Measurements from ENCODE around the gene STK24. TPM values are rescaled to one million over a fixed set of nuclear protein-coding genes. Genes with fewer than 3 reads are reported as not detected.

Gene STK24
- polyA plus RNA-seq, 3 donors: 14.2 to 59.8 (median 28.9) TPM

GRCh38 chr13:98544104-98544710 is 32.7 kb downstream of the STK24 start:
- H3K27ac Mint-ChIP-seq: peak overlapping the region in 2 of 7 donors; percentile 23 to 45
- Histone ChIP-seq H3K36me3 (replicated peaks in 1 of 2; ENCODE audit: control insufficient read depth in 1 of 2, insufficient read depth in 2 of 2, low read length in 2 of 2) (peaks cover 0 to 10% of the 10 kb centered on the region in 2 donors), H2AFZ (ENCODE audit: insufficient read depth, low read depth, low read length, poor library complexity, severe bottlenecking) (no peak overlapping the region), H3K9me3 (replicated peaks in 1 of 2; ENCODE audit: control insufficient read depth in 1 of 2, insufficient read depth in 1 of 2, low read length in 2 of 2) (peaks cover 2% of the 10 kb centered on the region in 2 donors), H3K79me2 (ENCODE audit: insufficient read depth, low read length) (peaks cover 96% of the 10 kb centered on the region), H3K4me3 (replicated peaks in 1 of 3; ENCODE audit: low read depth in 2 of 3, low read length in 3 of 3) (no peak overlapping the region), H3K27me3 (ENCODE audit: control insufficient read depth in 2 of 2, insufficient read depth in 2 of 2, low read length in 2 of 2) (no peaks in the 10 kb centered on the region), H3K4me1 (ENCODE audit: control insufficient read depth in 1 of 2, insufficient read depth in 2 of 2, low read length in 2 of 2) (peaks cover 53 to 66% of the 10 kb centered on the region in 2 donors), H3K4me2 (replicated peaks; ENCODE audit: extremely low read depth, low read length, poor library complexity, severe bottlenecking) (no peak overlapping the region), H4K20me1 (ENCODE audit: insufficient read depth, low read length) (peaks cover 95% of the 10 kb centered on the region), H3K9ac (ENCODE audit: insufficient read depth, low read length, poor library complexity, severe bottlenecking) (no peak overlapping the region), H3K27ac (ENCODE audit: low read depth in 1 of 2, low read length in 2 of 2) (no peak overlapping the region)
- H3K4me3 Mint-ChIP-seq: no peak overlapping the region
- peaks cover 76% of the 10 kb centered on the region for H3K4me1 Mint-ChIP-seq
- peaks cover 18 to 31% of the 10 kb centered on the region in 2 donors for H3K36me3 Mint-ChIP-seq
- WGBS (ENCODE audit: insufficient coverage): 85% methylated on average over 8 of the region's 16 CpGs
- H3K9me3 Mint-ChIP-seq: peaks cover 0 to 2% (median 2%) of the 10 kb centered on the region in 7 donors
- no peak for DNase-seq
- intact Hi-C loops (cut with micrococcal nuclease): loop anchor here in 1 of 2 donors (5.0 kb wide), 1 partner anchor 33 kb away; the partner anchor contains the start of gene STK24
- TF ChIP-seq CTCF (IDR thresholded peaks at IDR 0.05): no peak
- H3K27me3 Mint-ChIP-seq (ENCODE audit: low read depth in 3 of 3): peaks cover 0 to 1% (median 1%) of the 10 kb centered on the region in 3 donors

GRCh38 chr13:98543378-98544103 is 33.4 kb downstream of the STK24 start:
- H3K27me3 Mint-ChIP-seq (ENCODE audit: low read depth in 3 of 3): peaks cover 0 to 1% (median 1%) of the 10 kb centered on the region in 3 donors
- peaks cover 97% of the 10 kb centered on the region for H4K20me1 ChIP-seq (ENCODE audit: insufficient read depth, low read length)
- peak overlapping the region; percentile 86 for H3K4me2 ChIP-seq (replicated peaks; ENCODE audit: extremely low read depth, low read length, poor library complexity, severe bottlenecking)
- H3K9me3 ChIP-seq (replicated peaks in 1 of 2; ENCODE audit: control insufficient read depth in 1 of 2, insufficient read depth in 1 of 2, low read length in 2 of 2): no peaks in the 10 kb centered on the region
- H3K36me3 Mint-ChIP-seq: peaks cover 24 to 37% of the 10 kb centered on the region in 2 donors
- intact Hi-C loops (cut with micrococcal nuclease): loop anchor here in 1 of 2 donors (5.0 kb wide), 1 partner anchor 34 kb away; the partner anchor contains the start of gene STK24
- no peaks in the 10 kb centered on the region for H3K27me3 ChIP-seq (ENCODE audit: control insufficient read depth in 2 of 2, insufficient read depth in 2 of 2, low read length in 2 of 2)
- peak overlapping the region; percentile 87 to 96 (median 93) for H3K27ac Mint-ChIP-seq
- H3K79me2 ChIP-seq (ENCODE audit: insufficient read depth, low read length): peaks cover 97% of the 10 kb centered on the region
- H3K9me3 Mint-ChIP-seq: no peaks in the 10 kb centered on the region
- H3K4me1 Mint-ChIP-seq: peaks cover 69% of the 10 kb centered on the region
- peaks cover 46 to 59% of the 10 kb centered on the region in 2 donors for H3K4me1 ChIP-seq (ENCODE audit: control insufficient read depth in 1 of 2, insufficient read depth in 2 of 2, low read length in 2 of 2)
- H3K4me3 ChIP-seq (replicated peaks in 1 of 3; ENCODE audit: low read depth in 2 of 3, low read length in 3 of 3): peak overlapping the region; percentile 54 to 90 (median 75)
- TF ChIP-seq CTCF (IDR thresholded peaks at IDR 0.05): no peak
- peak overlapping the region; percentile 86 to 95 for H3K27ac ChIP-seq (ENCODE audit: low read depth in 1 of 2, low read length in 2 of 2)
- H2AFZ ChIP-seq (ENCODE audit: insufficient read depth, low read depth, low read length, poor library complexity, severe bottlenecking): no peak overlapping the region
- no peak for DNase-seq
- 82% methylated on average over 15 of the region's 25 CpGs for WGBS (ENCODE audit: insufficient coverage)
- H3K36me3 ChIP-seq (replicated peaks in 1 of 2; ENCODE audit: control insufficient read depth in 1 of 2, insufficient read depth in 2 of 2, low read length in 2 of 2): peaks cover 2 to 10% of the 10 kb centered on the region in 2 donors
- peak overlapping the region; percentile 75 for H3K9ac ChIP-seq (ENCODE audit: insufficient read depth, low read length, poor library complexity, severe bottlenecking)
- peak overlapping the region; percentile 93 to 99 for H3K4me3 Mint-ChIP-seq
